HG03558 (cell line): ENCODE measurements around the gene CSNK1D.

Experiments used
- ATAC-seq: cut with Tn5 transposase; IDR thresholded peaks from one replicate; pipeline ENCODE4 v1.9.1; 2021; ENCODE audit warnings: moderate number of reproducible peaks; ENCODE audit not compliant: unreplicated experiment; ENCODE audit errors: extremely low read depth

Gene CSNK1D

DNA sequence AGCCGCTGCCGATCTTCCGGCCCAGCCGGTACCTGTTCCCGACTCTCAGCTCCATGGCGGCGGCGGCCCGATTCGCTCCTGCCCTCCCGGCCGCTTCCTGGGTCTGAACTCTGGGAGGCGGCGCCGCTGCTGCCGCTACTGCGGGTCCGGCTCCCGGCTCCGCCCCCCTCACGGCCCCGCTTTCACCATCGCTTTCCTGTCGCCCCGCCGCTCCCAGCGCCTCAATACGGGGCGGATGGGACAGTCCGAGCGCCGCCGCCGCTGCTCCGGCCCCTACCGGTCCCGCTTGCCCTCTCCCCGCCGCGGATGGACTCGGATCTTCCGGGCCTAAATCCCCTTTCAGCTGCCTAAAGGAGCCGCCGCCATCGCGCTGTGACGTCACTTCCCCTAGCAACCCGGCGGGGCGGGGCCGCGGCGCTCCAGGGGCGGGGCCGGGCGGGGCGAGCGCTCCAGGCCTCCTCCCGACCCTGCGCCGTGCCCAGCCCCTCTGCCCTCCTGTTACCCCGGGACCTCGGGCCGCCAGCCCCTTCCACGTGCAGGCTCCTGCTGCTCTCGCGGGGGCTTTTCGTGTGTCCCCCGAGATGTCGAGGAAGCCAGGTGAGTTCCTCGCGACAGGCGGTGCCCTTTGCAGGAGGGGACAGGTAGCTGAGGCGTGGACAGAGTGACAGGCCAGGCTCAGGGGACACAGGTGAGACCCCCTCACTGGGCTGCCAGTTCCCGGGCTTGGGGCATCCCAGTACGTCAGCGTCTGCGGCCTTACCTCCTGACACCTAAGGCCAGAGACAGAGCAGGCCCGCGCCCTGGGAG is at the start of gene CSNK1D:
CSNK1D (minus strand) TSS at position 374 of the 807 bp plus-strand sequence; CDS start at position 55, 319 bp downstream.
- ATAC-seq, result no peak

DNA sequence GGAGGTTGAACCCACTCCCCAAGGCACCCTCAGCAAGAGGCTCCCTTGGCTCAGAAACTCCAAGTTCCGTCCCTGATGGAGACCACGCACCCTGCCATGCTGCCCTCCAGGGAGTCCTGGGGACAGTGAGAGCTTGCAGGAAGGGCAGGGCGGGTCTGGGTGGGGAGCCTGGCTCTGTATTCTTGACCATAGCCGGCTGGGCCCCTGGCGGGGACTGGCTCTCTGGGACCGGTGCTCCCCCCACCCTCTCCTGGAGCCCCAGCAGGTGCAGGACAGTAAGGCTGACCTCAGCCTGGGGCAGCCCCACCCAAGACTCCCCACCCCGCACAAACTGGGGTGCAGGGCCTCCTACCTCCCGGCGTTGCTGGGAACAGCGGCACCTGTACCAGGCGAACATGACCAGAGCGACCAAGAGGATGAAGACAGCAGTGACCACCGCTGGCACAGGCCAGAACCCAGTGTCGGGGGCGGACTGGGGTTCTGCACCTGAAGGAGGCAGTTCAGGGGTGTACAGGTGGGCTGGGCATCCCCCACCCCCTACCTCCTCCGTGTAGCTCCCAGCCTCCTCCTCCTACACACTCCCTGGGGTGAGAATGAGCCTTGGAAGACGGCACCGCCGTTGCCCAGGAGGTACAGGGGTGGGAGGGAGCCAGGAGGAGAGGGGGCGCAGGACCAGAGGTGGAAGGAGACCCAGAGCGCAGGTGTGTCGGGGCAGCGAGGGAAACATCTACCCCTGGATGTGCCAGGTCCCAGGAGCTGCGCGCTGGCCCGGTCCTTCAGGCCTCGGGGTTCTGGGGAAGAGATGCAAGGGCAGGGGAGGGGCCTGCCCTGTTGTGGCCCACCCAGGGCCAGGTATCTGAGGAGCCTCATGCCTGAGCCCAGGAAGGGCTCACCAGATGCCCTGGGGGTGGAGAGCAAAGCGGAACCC is 49.3 kb upstream of the CSNK1D start:
- no peak for ATAC-seq

DNA sequence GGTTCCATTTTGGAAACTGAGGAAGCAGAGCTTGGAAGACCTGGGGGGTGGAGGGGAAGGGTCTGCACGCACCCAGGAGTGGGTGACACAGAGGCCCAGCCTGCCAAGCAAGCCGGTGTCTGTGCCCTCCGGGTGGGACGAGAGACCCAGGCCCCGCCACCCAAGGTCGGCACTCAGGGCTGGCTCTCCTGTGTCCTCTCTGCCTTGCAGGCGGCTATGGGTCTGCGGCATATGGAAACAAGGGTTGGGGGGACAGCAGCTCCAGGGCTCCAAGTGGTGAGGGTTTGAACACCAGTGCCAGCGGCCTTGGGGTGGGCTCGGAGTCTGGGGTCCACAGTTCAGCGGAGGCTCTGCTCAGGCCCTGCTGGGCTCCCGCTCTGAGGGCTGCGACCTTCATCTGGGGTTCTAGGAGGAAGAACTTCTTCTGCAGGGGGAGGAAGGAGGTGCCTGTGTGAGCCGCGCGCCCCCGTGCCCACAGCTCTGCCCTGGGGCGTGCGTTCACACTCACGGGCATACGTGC is 48.5 kb upstream of the CSNK1D start:
- ATAC-seq, result no peak

DNA sequence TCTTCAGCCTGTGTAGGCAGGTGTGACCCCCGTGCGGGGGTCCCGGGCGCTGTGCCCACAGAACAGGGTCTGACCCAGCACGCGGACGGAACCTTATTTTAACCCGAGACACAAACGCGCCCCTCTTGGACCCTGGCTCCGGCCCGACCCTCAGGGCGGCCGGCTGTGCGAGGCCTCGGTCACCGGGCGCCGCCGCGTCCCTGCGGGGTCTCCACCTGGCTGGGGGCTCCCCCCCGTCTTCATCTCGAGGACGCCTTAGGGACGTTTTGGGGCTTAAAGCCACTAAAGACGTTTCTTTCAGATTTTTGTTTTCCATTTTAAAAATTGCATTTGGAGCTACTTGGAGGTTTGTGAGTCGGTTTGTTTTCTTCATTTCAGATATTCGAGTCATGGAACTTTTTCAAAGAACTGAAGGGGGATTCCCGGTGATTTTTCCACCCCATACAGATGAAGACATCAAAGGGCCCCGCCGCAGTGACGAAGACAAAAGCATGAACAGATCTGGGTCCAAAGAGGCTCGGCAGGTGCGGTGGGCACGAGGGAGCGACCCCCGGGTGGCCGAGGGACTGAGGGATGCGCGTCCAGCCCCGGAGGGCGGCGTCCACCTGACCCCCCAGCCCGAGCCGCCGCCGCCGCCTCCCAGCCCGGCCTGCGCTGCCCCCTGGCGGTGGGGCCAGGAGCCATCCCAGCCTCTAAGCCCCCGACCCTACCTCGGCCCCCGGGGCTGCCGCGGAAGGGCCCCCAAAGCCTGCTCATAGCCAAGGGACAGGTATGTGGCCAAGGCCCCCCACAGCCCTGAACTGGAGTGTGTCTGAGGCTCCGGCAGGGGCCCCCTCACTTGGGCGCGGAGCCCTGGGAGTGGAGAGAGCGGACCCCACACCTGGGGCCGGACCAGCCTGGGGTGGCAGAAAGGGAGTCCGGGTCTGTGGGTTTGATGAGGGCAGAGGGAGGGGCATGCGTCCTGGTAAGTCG is 47.7 kb upstream of the CSNK1D start:
- no peak for ATAC-seq

GRCh38 chr17:82320140-82320840 is 46.8 kb upstream of the CSNK1D start:
- ATAC-seq, result no peak

GRCh38 chr17:82319619-82320062 is 46.1 kb upstream of the CSNK1D start:
- no peak for ATAC-seq

GRCh38 chr17:82318772-82319606 is 45.5 kb upstream of the CSNK1D start:
- ATAC-seq, result no peak

- no peak for ATAC-seq
These were observed 44.6 kb upstream of the CSNK1D start for GRCh38 chr17:82318169-82318498.

DNA sequence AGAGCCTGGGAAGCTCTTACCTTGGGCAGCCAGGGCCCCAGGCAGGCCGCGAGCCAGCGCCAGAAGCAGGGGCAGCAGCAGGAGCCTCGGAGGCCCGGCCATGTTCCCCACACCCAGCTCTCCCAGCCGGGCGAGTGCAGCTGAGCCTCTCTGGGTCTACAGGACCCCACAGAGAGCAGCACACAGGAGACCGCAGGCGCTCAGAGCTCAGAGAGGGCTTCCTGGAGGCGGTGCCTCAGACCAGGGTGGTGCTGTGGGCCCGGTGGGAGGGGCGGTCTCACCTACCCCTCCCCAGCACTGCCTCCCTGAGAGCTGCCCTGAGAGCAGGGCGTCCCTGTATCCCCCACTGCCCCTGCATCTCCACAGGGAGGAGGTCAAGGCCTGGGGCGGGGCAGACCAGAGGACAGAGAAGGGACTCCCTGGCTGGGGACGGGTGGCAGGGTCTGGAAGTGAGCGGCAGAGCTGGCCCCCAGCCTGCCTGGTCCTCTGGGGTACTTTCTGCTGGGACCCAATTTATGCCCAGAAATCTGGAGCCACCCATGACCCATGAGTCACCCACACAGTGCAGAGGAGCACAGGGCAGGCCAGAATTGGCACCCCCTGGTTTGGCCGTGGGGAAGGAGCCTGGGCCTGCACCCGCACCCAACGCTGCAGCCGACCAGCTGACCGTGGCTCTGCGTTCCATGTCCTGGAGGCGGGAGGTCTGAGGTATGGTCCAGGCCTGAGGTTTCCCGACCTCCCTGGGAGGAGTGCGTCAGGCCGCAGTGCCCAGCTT is 44.1 kb upstream of the CSNK1D start, which contains the start of gene CD7:
CD7 (minus strand) TSS at position 215 of the 775 bp plus-strand sequence; CDS start at position 102, 113 bp downstream.
- ATAC-seq, result no peak

GRCh38 chr17:82316651-82317393 is 43.3 kb upstream of the CSNK1D start:
- ATAC-seq, result no peak

GRCh38 chr17:82315703-82316358 is 42.3 kb upstream of the CSNK1D start:
- no peak for ATAC-seq

DNA sequence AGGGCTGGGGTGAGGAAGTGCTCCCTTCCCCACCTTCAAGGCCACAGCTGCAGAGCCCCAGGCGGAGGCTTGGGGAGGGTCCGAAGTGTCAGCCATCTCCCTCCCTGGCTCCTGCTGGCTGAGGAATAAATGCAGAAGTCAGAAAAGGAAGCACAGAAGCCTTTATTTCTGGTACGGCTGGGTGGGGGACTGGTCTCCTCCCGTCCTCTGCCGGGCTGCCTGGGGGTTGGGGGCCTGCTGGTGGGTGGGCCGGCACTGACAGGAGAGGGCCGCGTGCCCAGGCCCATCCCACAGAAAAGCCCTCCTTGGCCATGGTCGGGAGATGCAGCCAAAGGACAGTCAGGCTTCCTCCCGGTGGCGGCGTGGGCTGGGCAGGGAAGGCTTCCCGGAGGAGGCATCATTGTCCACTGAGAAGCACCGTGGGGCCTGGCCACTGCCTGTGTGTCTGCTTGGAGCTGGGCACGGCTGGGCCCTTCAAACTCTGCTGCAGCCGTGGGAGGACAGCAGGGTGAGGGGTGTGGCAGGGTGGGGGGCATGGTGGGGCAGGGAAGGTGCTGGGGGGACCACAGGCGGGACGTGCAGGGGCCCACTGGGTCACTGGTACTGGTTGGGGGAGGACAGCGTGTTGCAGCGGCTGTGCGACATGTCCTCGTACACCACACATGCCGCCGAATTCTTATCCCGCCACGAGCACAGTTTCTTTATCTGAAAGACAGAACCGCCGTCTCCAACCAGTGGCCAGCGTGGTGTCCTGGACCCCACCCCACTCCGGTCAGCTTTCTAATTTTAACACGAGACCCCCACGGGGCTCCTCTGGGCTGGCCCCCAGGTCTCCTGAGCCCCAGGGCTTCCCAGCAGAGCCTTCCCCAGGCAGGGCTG is 41.5 kb upstream of the CSNK1D start:
- ATAC-seq, result no peak

GRCh38 chr17:82314012-82314726 is 40.7 kb upstream of the CSNK1D start:
- ATAC-seq, result no peak

- no peak for ATAC-seq
These were observed 39.9 kb upstream of the CSNK1D start for GRCh38 chr17:82313195-82314011.
